Measurements from ENCODE around the gene TMPRSS3. TPM values are rescaled to one million over a fixed set of nuclear protein-coding genes. Genes with fewer than 3 reads are reported as not detected.

The TMPRSS3 gene
- total RNA-seq, 1 experiment from 2014 or later: 2.0 TPM

GRCh38 chr21:42406866-42407265, 11.0 kb upstream of the TMPRSS3 start:
- CTCF ChIA-PET: no interaction called here
- H3K27ac Mint-ChIP-seq (ENCODE audit: low read depth, unreplicated experiment): no peak overlapping the region

GRCh38 chr21:42406201-42406621, 10.4 kb upstream of the TMPRSS3 start:
- BruUV-seq (replicated peaks): no TSS peak
- H3K27me3 Mint-ChIP-seq (ENCODE audit: insufficient read depth, unreplicated experiment): no peaks in the 10 kb centered on the region

More at GRCh38 chr21:42406866-42407265, 11.0 kb upstream of the TMPRSS3 start:
- BruUV-seq (replicated peaks): no TSS peak
- intact Hi-C loops (cut with micrococcal nuclease): no loop called here
- no peaks in the 10 kb centered on the region for H3K27me3 Mint-ChIP-seq (ENCODE audit: insufficient read depth, unreplicated experiment)
- DNase-seq (ENCODE audit: unreplicated experiment): no peak
- no peak for TF ChIP-seq CTCF (IDR thresholded peaks at IDR 0.05; ENCODE audit: unreplicated experiment)
- POLR2A ChIA-PET: no interaction called here
- H3K36me3 Mint-ChIP-seq (ENCODE audit: insufficient read depth, unreplicated experiment): no peaks in the 10 kb centered on the region
- H3K4me3 Mint-ChIP-seq (ENCODE audit: unreplicated experiment): no peak overlapping the region
- H3K4me1 Mint-ChIP-seq (ENCODE audit: insufficient read depth, unreplicated experiment): no peaks in the 10 kb centered on the region
- peaks cover 4% of the 10 kb centered on the region for H3K9me3 Mint-ChIP-seq (ENCODE audit: unreplicated experiment)

GRCh38 chr21:42405064-42406013, 9.5 kb upstream of the TMPRSS3 start:
- Mint-ChIP-seq H3K36me3 (ENCODE audit: insufficient read depth, unreplicated experiment) (no peaks in the 10 kb centered on the region), H3K9me3 (ENCODE audit: unreplicated experiment) (peaks cover 9% of the 10 kb centered on the region), H3K27me3 (ENCODE audit: insufficient read depth, unreplicated experiment) (no peaks in the 10 kb centered on the region), H3K27ac (ENCODE audit: low read depth, unreplicated experiment) (no peak overlapping the region), H3K4me1 (ENCODE audit: insufficient read depth, unreplicated experiment) (no peaks in the 10 kb centered on the region), H3K4me3 (ENCODE audit: unreplicated experiment) (no peak overlapping the region)
- CTCF ChIA-PET: interaction anchor here (0.7 kb wide), 2 partner anchors 18 to 119 kb away, joined by 3 to 4 read pairs; no protein-coding TSS in a partner anchor
- POLR2A ChIA-PET: no interaction called here
- intact Hi-C loops (cut with micrococcal nuclease): no loop called here
- no peak for TF ChIP-seq CTCF (IDR thresholded peaks at IDR 0.05; ENCODE audit: unreplicated experiment)
- no TSS peak for BruUV-seq (replicated peaks)
- DNase-seq (ENCODE audit: unreplicated experiment): no peak

More at GRCh38 chr21:42406201-42406621, 10.4 kb upstream of the TMPRSS3 start:
- no peak overlapping the region for H3K27ac Mint-ChIP-seq (ENCODE audit: low read depth, unreplicated experiment)
- peaks cover 9% of the 10 kb centered on the region for H3K9me3 Mint-ChIP-seq (ENCODE audit: unreplicated experiment)
- intact Hi-C loops (cut with micrococcal nuclease): no loop called here
- CTCF ChIA-PET: interaction anchor here (0.7 kb wide), 1 partner anchor 17 kb away, joined by 4 read pairs; no protein-coding TSS in a partner anchor
- TF ChIP-seq CTCF (IDR thresholded peaks at IDR 0.05; ENCODE audit: unreplicated experiment): no peak
- DNase-seq (ENCODE audit: unreplicated experiment): no peak
- H3K36me3 Mint-ChIP-seq (ENCODE audit: insufficient read depth, unreplicated experiment): no peaks in the 10 kb centered on the region
- no peak overlapping the region for H3K4me3 Mint-ChIP-seq (ENCODE audit: unreplicated experiment)
- POLR2A ChIA-PET: no interaction called here
- H3K4me1 Mint-ChIP-seq (ENCODE audit: insufficient read depth, unreplicated experiment): no peaks in the 10 kb centered on the region

GRCh38 chr21:42404539-42404938, 8.7 kb upstream of the TMPRSS3 start:
- no peak for TF ChIP-seq CTCF (IDR thresholded peaks at IDR 0.05; ENCODE audit: unreplicated experiment)
- ChIA-PET CTCF (no interaction called here), POLR2A (interaction anchor here (0.5 kb wide), 1 partner anchor 68 kb away, joined by 3 read pairs; no protein-coding TSS in a partner anchor)
- Mint-ChIP-seq H3K27ac (ENCODE audit: low read depth, unreplicated experiment) (no peak overlapping the region), H3K4me3 (ENCODE audit: unreplicated experiment) (no peak overlapping the region), H3K4me1 (ENCODE audit: insufficient read depth, unreplicated experiment) (no peaks in the 10 kb centered on the region), H3K36me3 (ENCODE audit: insufficient read depth, unreplicated experiment) (no peaks in the 10 kb centered on the region), H3K27me3 (ENCODE audit: insufficient read depth, unreplicated experiment) (no peaks in the 10 kb centered on the region), H3K9me3 (ENCODE audit: unreplicated experiment) (peaks cover 9% of the 10 kb centered on the region)
- no peak for DNase-seq (ENCODE audit: unreplicated experiment)
- intact Hi-C loops (cut with micrococcal nuclease): no loop called here
- no TSS peak for BruUV-seq (replicated peaks)

Data from MCF 10A (cell line).